HCT116 (cell line): Measurements from ENCODE around the gene VWC2. TPM values are rescaled to one million over a fixed set of nuclear protein-coding genes. Genes with fewer than 3 reads are reported as not detected.

Source experiments
- ATAC-seq: fragments of 200-7000 bp; cut with Tn5 transposase; 2 replicates; pipeline ENCODE4 v1.9.1; 2020; ENCODE audit warnings: mild to moderate bottlenecking, moderate library complexity
- BruUV-seq: library from RNA; stranded (reverse); fragments of 400-500 nt; replicated peaks from 2 replicates; lab custom pipeline; 2021; lab: Mats Ljungman, UMichigan
- CTCF ChIA-PET: fragments of 300-600 bp; sonication (Branson Sonifier 250); formaldehyde crosslinking; loops from one replicate; lab custom pipeline; 2021; ENCODE audit warnings: antibody characterized with exemption; lab: Charles Lee
- POLR2A ChIA-PET: fragments of 300-600, 350-600 bp; sonication (Branson Sonifier 250); formaldehyde crosslinking; loops from one replicate; lab custom pipeline; 2021; ENCODE audit warnings: antibody characterized with exemption; lab: Charles Lee
- RAD21 ChIA-PET, 2 experiments: fragments of 300-600 bp; sonication (Branson Sonifier 250); formaldehyde crosslinking; loops; one replicate each; lab custom pipeline; 2023; ENCODE audit warnings: low total read pairs in 2 of 2; ENCODE audit not compliant: uncharacterized antibody in 2 of 2, unreplicated experiment in 2 of 2, low non-redundant PET in 1 of 2; lab: Charles Lee
- DNase-seq: peaks from one replicate; pipeline ENCODE4 v3.0.0-alpha.2; 2010; ENCODE audit warnings: low read depth, low spot score
- H2AFZ ChIP-seq: fragments of 200-600 bp; shearing (Covaris generic), sonication (generic); 2 replicates; pipeline ENCODE4 v1.6.1; 2017; ENCODE audit warnings: low read depth, mixed run types, mixed read lengths, antibody characterized with exemption, low read length; ENCODE audit not compliant: poor library complexity, severe bottlenecking
- H3K27ac ChIP-seq: 2 replicates; pipeline ENCODE4 v1.5.1; 2012; ENCODE audit warnings: low read depth, low read length
- H3K27me3 ChIP-seq: fragments of 200-600 bp; sonication (generic); 2 replicates; pipeline ENCODE4 v1.6.1; 2016; ENCODE audit warnings: mixed run types, low read length, mixed read lengths; ENCODE audit not compliant: insufficient read depth
- H3K36me3 ChIP-seq, 2 experiments: fragments of 200-500 bp in 1 of 2; fragments of 200-600 bp in 1 of 2; sonication (Bioruptor generic) in 1 of 2; sonication (generic) in 1 of 2; 2 replicates each; pipeline versions ENCODE4 v1.5.1 to v1.6.1; 2014 to 2016; ENCODE audit warnings: low read length in 2 of 2, inconsistent platforms in 1 of 2, mixed read lengths in 1 of 2, mixed run types in 1 of 2; ENCODE audit not compliant: insufficient read depth in 2 of 2, control insufficient read depth in 1 of 2
- H3K4me1 ChIP-seq, 2 experiments: fragments of 200-600 bp in 1 of 2; sonication (generic) in 1 of 2; 2 replicates each; pipeline versions ENCODE4 v1.5.1 to v1.6.1; 2012 to 2017; ENCODE audit warnings: low read length in 2 of 2, inconsistent platforms in 1 of 2, mild to moderate bottlenecking in 1 of 2, mixed read lengths in 1 of 2, mixed run types in 1 of 2, moderate library complexity in 1 of 2; ENCODE audit not compliant: insufficient read depth in 2 of 2, control insufficient read depth in 1 of 2
- H3K4me2 ChIP-seq: fragments of 200-600 bp; sonication (generic); 2 replicates; pipeline ENCODE4 v1.6.1; 2017; ENCODE audit warnings: mixed run types, low read length, mixed read lengths
- H3K4me3 ChIP-seq, 2 experiments: fragments of 200-600 bp in 1 of 2; sonication (generic) in 1 of 2; replicated peaks in 1 of 2; 2 replicates each; pipeline ENCODE4 v1.5.1; 2011 to 2016; ENCODE audit warnings: low read length in 2 of 2, control low read depth in 1 of 2, low read depth in 1 of 2, mild to moderate bottlenecking in 1 of 2, mixed read lengths in 1 of 2, mixed run types in 1 of 2
- H3K79me2 ChIP-seq: fragments of 200-600 bp; sonication (generic); 2 replicates; pipeline ENCODE4 v1.6.1; 2017; ENCODE audit warnings: mild to moderate bottlenecking, mixed run types, low read length, moderate library complexity, mixed read lengths; ENCODE audit not compliant: insufficient read depth
- H3K9ac ChIP-seq: fragments of 200-600 bp; sonication (generic); 2 replicates; pipeline ENCODE4 v1.6.1; 2016; ENCODE audit warnings: low read length, mixed read lengths
- H3K9me2 ChIP-seq: fragments of 200-600 bp; sonication (generic), shearing (Covaris generic); 2 replicates; pipeline ENCODE4 v1.6.1; 2017; ENCODE audit warnings: mixed run types, mild to moderate bottlenecking, moderate library complexity; ENCODE audit not compliant: insufficient read depth
- H3K9me3 ChIP-seq, 2 experiments: fragments of 200-500 bp in 1 of 2; fragments of 200-600 bp in 1 of 2; sonication (Bioruptor generic) in 1 of 2; sonication (generic) in 1 of 2; 2 replicates each; pipeline ENCODE4 v1.6.1; 2014 to 2017; ENCODE audit warnings: low read length in 2 of 2, mixed read lengths in 2 of 2, inconsistent platforms in 1 of 2, low read depth in 1 of 2, mild to moderate bottlenecking in 1 of 2, mixed run types in 1 of 2, moderate library complexity in 1 of 2; ENCODE audit not compliant: control insufficient read depth in 1 of 2, insufficient read depth in 1 of 2
- H4K20me1 ChIP-seq: fragments of 200-600 bp; sonication (generic), shearing (Covaris generic); 2 replicates; pipeline ENCODE4 v1.6.1; 2017; ENCODE audit warnings: mixed run types, mild to moderate bottlenecking, moderate library complexity; ENCODE audit not compliant: insufficient read depth
- ATF3 ChIP-seq: IDR thresholded peaks from 2 replicates; pipeline ENCODE4 v1.6.1; 2012
- CBX3 ChIP-seq: IDR thresholded peaks from 2 replicates; pipeline ENCODE4 v1.6.1; 2012; ENCODE audit warnings: low read depth
- CTCF ChIP-seq, 3 experiments: fragments of 200-600 bp in 1 of 3; sonication (generic) in 1 of 3; IDR thresholded peaks in 2 of 3; conservative IDR thresholded peaks in 1 of 3; 2 replicates each; pipeline ENCODE4 v1.5.1; 2012 to 2017; ENCODE audit warnings: low read depth in 2 of 3, low read length in 2 of 3, antibody characterized with exemption in 1 of 3, borderline replicate concordance in 1 of 3, control low read depth in 1 of 3, mild to moderate bottlenecking in 1 of 3, mixed read lengths in 1 of 3, mixed run types in 1 of 3, moderate library complexity in 1 of 3; ENCODE audit not compliant: insufficient read depth in 1 of 3
- EGR1 ChIP-seq: IDR thresholded peaks from 2 replicates; pipeline ENCODE4 v1.6.1; 2012; ENCODE audit warnings: low read depth
- EZH2phosphoT487 ChIP-seq: fragments of 200-600 bp; IDR thresholded peaks from 2 replicates; pipeline ENCODE4 v1.6.1; 2018; ENCODE audit warnings: antibody characterized with exemption, borderline replicate concordance
- JUND ChIP-seq: IDR thresholded peaks from 2 replicates; pipeline ENCODE4 v1.6.1; 2012
- MAX ChIP-seq: IDR thresholded peaks from 2 replicates; pipeline ENCODE4 v1.6.1; 2012
- POLR2AphosphoS5 ChIP-seq: IDR thresholded peaks from 2 replicates; pipeline ENCODE4 v1.6.1; 2011; ENCODE audit warnings: mild to moderate bottlenecking, low read depth, low read length, moderate library complexity
- RAD21 ChIP-seq: IDR thresholded peaks from 2 replicates; pipeline ENCODE4 v1.6.1; 2012; ENCODE audit warnings: low read depth, mild to moderate bottlenecking
- ZFX ChIP-seq: fragments of 450-650 bp; IDR thresholded peaks from 2 replicates; pipeline ENCODE4 v1.6.1; 2017
- intact Hi-C: fragments of 100-400 bp; cut with micrococcal nuclease; formaldehyde crosslinking; loops from 2 replicates; pipeline ENCODE4 v1.10.0; 2022
- total RNA-seq: library from RNA; stranded (reverse); gene quantifications from one replicate; pipeline ENCODE4 v1.2.1, GENCODE V29; 2021; ENCODE audit not compliant: unreplicated experiment

Gene VWC2
- total RNA-seq, 1 experiment from 2014 or later = not detected

GRCh38 chr7:49894543-49894942 is 121.1 kb downstream of the VWC2 start:
- Histone ChIP-seq H2AFZ (no peak overlapping the region), H3K9me2 (no peaks in the 10 kb centered on the region)
- TF ChIP-seq JUND (no peak), ZFX (no peak), CTCF (IDR thresholded peaks at IDR 0.05 in 2 of 3, conservative IDR thresholded peaks at IDR 0.05 in 1 of 3; ENCODE audit: borderline replicate concordance in 1 of 3, insufficient read depth in 1 of 3, low read depth in 2 of 3, low read length in 2 of 3) (no peak), EGR1 (no peak), EZH2phosphoT487 (no peak), ATF3 (no peak), MAX (no peak), RAD21 (no peak), POLR2AphosphoS5 (no peak), CBX3 (no peak)
- TF ChIP-seq, all 23 proteins: peak for 0
- H3K4me2 ChIP-seq = no peak overlapping the region
- H3K27ac ChIP-seq = no peak overlapping the region
- intact Hi-C loops = no loop called here
- RAD21 ChIA-PET = no interaction called here
- CTCF ChIA-PET = no interaction called here
- no peak for DNase-seq
- no peaks in the 10 kb centered on the region for H3K79me2 ChIP-seq
- BruUV-seq = no TSS peak
- no peak overlapping the region for H3K9ac ChIP-seq
- no peaks in the 10 kb centered on the region for H3K36me3 ChIP-seq
- no peaks in the 10 kb centered on the region for H3K4me1 ChIP-seq
- ATAC-seq = no peak
- no peak overlapping the region for H3K4me3 ChIP-seq
- H3K27me3 ChIP-seq = no peaks in the 10 kb centered on the region
- H4K20me1 ChIP-seq = no peaks in the 10 kb centered on the region
- H3K9me3 ChIP-seq = no peaks in the 10 kb centered on the region; a peak in 1 of 4 replicates
- POLR2A ChIA-PET = no interaction called here
